UCSD-AML1 (cell line): Measurements from ENCODE around the gene S100A5.

Source experiments
- DNase-seq: peaks from one replicate; lab custom pipeline; 2025; ENCODE audit not compliant: unreplicated experiment; lab: John Stamatoyannopoulos, UW

The S100A5 gene

GRCh38 chr1:153513023-153513422 is 27.7 kb downstream of the S100A5 start:
- peak; percentile 37 for DNase-seq

- peak; percentile 70 for DNase-seq
Measured at GRCh38 chr1:153510984-153511410, 29.7 kb downstream of the S100A5 start.

- DNase-seq, result peak; percentile 51
Measured at GRCh38 chr1:153509729-153510354, 30.9 kb downstream of the S100A5 start.

- no peak for DNase-seq
Measured at GRCh38 chr1:153509036-153509435, 31.7 kb downstream of the S100A5 start.

GRCh38 chr1:153507926-153508583 is 32.7 kb downstream of the S100A5 start:
- no peak for DNase-seq

GRCh38 chr1:153506831-153507413 is 33.8 kb downstream of the S100A5 start:
- DNase-seq, result no peak

GRCh38 chr1:153506386-153506785 is 34.3 kb downstream of the S100A5 start:
- DNase-seq, result no peak

- DNase-seq, result no peak
Measured at GRCh38 chr1:153505576-153505975, 35.2 kb downstream of the S100A5 start.

- DNase-seq, result no peak
Measured at GRCh38 chr1:153503766-153504165, 37.0 kb downstream of the S100A5 start.

- no peak for DNase-seq
Measured at GRCh38 chr1:153498746-153499145, 42.0 kb downstream of the S100A5 start.

- no peak for DNase-seq
Measured at GRCh38 chr1:153495536-153495935, 45.2 kb downstream of the S100A5 start.

GRCh38 chr1:153494976-153495535 is 45.7 kb downstream of the S100A5 start:
- DNase-seq, result peak; percentile 73

GRCh38 chr1:153493343-153493960 is 47.3 kb downstream of the S100A5 start:
- DNase-seq, result no peak

- DNase-seq, result no peak
Measured at GRCh38 chr1:153490272-153491051, 50.3 kb downstream of the S100A5 start.

- no peak for DNase-seq
Measured at GRCh38 chr1:153488731-153489130, 52.0 kb downstream of the S100A5 start.

GRCh38 chr1:153487707-153488106 is 53.0 kb downstream of the S100A5 start:
- DNase-seq, result no peak
